H1 (cell line): Measurements from ENCODE around the gene LRRC4C. TPM values are rescaled to one million over a fixed set of nuclear protein-coding genes. Genes with fewer than 3 reads are reported as not detected.

Experiments used
- CTCF ChIA-PET: fragments of 300-600 bp; sonication (Branson Sonifier 250); formaldehyde crosslinking; loops from one replicate; lab custom pipeline; 2021; ENCODE audit not compliant: partially characterized antibody; lab: Charles Lee
- POLR2A ChIA-PET: fragments of 300-600 bp; sonication (Branson Sonifier 250); formaldehyde crosslinking; loops from one replicate; lab custom pipeline; 2021; ENCODE audit warnings: inconsistent platforms; ENCODE audit not compliant: partially characterized antibody; lab: Charles Lee
- DNase-seq, 2 experiments: peaks; one replicate each; pipeline versions ENCODE4 v3.0.0 to v3.0.0-alpha.2; 2010 to 2022; ENCODE audit warnings: low spot score in 2 of 2, low read depth in 1 of 2, mixed read lengths in 1 of 2
- FAIRE-seq: peaks from 2 replicates; lab custom pipeline; 2011; peaks lifted over from hg19 to GRCh38; lab: Jason Lieb, UNC
- H2AFZ ChIP-seq: 2 replicates; pipeline ENCODE4 v1.8.1; 2012; ENCODE audit warnings: low read length, inconsistent platforms
- H2AK5ac ChIP-seq: 2 replicates; pipeline ENCODE4 v1.6.1; 2013; ENCODE audit warnings: low read depth, low read length
- H2BK120ac ChIP-seq: replicated peaks from 2 replicates; pipeline ENCODE3; 2013; ENCODE audit warnings: low read depth, low read length, inconsistent platforms
- H2BK12ac ChIP-seq: 2 replicates; pipeline ENCODE4 v1.6.1; 2013; ENCODE audit warnings: low read depth, low read length
- H2BK15ac ChIP-seq: 2 replicates; pipeline ENCODE4 v1.6.1; 2013; ENCODE audit warnings: low read length
- H2BK20ac ChIP-seq: 2 replicates; pipeline ENCODE4 v1.6.1; 2013; ENCODE audit warnings: low read length
- H2BK5ac ChIP-seq: 2 replicates; pipeline ENCODE4 v1.6.1; 2013; ENCODE audit warnings: low read depth, low read length
- H3K14ac ChIP-seq: 2 replicates; pipeline ENCODE4 v1.6.1; 2013; ENCODE audit warnings: inconsistent platforms; ENCODE audit not compliant: insufficient read length
- H3K18ac ChIP-seq: 2 replicates; pipeline ENCODE4 v1.6.1; 2013; ENCODE audit warnings: low read length; ENCODE audit errors: extremely low read depth
- H3K23ac ChIP-seq: 2 replicates; pipeline ENCODE4 v1.6.1; 2013; ENCODE audit warnings: inconsistent platforms; ENCODE audit not compliant: insufficient read length
- H3K23me2 ChIP-seq: 2 replicates; pipeline ENCODE4 v1.6.1; 2013; ENCODE audit warnings: low read depth, low read length
- H3K27ac ChIP-seq: 2 replicates; pipeline ENCODE4 v1.6.1; 2011; ENCODE audit warnings: low read depth, low read length, inconsistent platforms
- H3K27me3 ChIP-seq, 4 experiments: replicated peaks in 1 of 4; 1 replicate in 1 of 4; 2 replicates in 3 of 4; pipeline versions ENCODE4 v1.6.1 to v1.8.1; 2011 to 2013; ENCODE audit warnings: low read length in 3 of 4, mild to moderate bottlenecking in 3 of 4, inconsistent platforms in 2 of 4, mixed read lengths in 2 of 4, moderate library complexity in 1 of 4; ENCODE audit not compliant: control insufficient read depth in 3 of 4, insufficient read depth in 3 of 4; ENCODE audit errors: extremely low read depth in 1 of 4
- H3K36me3 ChIP-seq, 4 experiments: 2 replicates each; pipeline versions ENCODE4 v1.6.1 to v1.8.1; 2011 to 2013; ENCODE audit warnings: mild to moderate bottlenecking in 4 of 4, low read length in 3 of 4, moderate library complexity in 2 of 4, control low read depth in 1 of 4, inconsistent platforms in 1 of 4; ENCODE audit not compliant: insufficient read depth in 4 of 4, control insufficient read depth in 2 of 4
- H3K4ac ChIP-seq: replicated peaks from 2 replicates; pipeline ENCODE3; 2013; ENCODE audit warnings: low read length, low read depth, mixed read lengths, inconsistent platforms; ENCODE audit not compliant: insufficient read length
- H3K4me1 ChIP-seq, 4 experiments: replicated peaks in 1 of 4; 1 replicate in 1 of 4; 2 replicates in 3 of 4; pipeline versions ENCODE4 v1.6.1 to v1.8.1; 2011 to 2013; ENCODE audit warnings: low read length in 3 of 4, inconsistent platforms in 2 of 4, mixed read lengths in 1 of 4; ENCODE audit not compliant: insufficient read depth in 4 of 4, control insufficient read depth in 3 of 4
- H3K4me2 ChIP-seq, 2 experiments: 2 replicates each; pipeline versions ENCODE4 v1.6.1 to v1.8.1; 2011 to 2013; ENCODE audit warnings: low read depth in 2 of 2, low read length in 2 of 2, control low read depth in 1 of 2, inconsistent platforms in 1 of 2, mild to moderate bottlenecking in 1 of 2; ENCODE audit not compliant: insufficient read depth in 1 of 2
- H3K4me3 ChIP-seq, 4 experiments: fragments of 200-600, 300-600 bp in 1 of 4; sonication (generic), shearing (Covaris generic), sonication (Bioruptor Twin) in 1 of 4; 2 replicates each; pipeline versions ENCODE4 v1.5.1 to v1.8.1; 2011 to 2016; ENCODE audit warnings: low read length in 4 of 4, low read depth in 3 of 4, control low read depth in 2 of 4, inconsistent platforms in 2 of 4, mild to moderate bottlenecking in 2 of 4, mixed read lengths in 1 of 4, moderate library complexity in 1 of 4; ENCODE audit not compliant: insufficient read depth in 2 of 4; ENCODE audit errors: extremely low read depth in 1 of 4
- H3K56ac ChIP-seq: replicated peaks from 2 replicates; pipeline ENCODE3; 2013; ENCODE audit warnings: low read depth, mild to moderate bottlenecking, mixed read lengths, low read length, inconsistent platforms; ENCODE audit not compliant: insufficient read length
- H3K79me1 ChIP-seq: 2 replicates; pipeline ENCODE4 v1.6.1; 2013; ENCODE audit warnings: low read depth, low read length, control low read depth
- H3K79me2 ChIP-seq, 2 experiments: 2 replicates each; pipeline versions ENCODE4 v1.6.1 to v1.8.1; 2012 to 2013; ENCODE audit warnings: low read length in 2 of 2, mild to moderate bottlenecking in 2 of 2, inconsistent platforms in 1 of 2; ENCODE audit not compliant: insufficient read depth in 2 of 2, control insufficient read depth in 1 of 2
- H3K9ac ChIP-seq, 4 experiments: replicated peaks in 1 of 4; 1 replicate in 1 of 4; 2 replicates in 3 of 4; pipeline versions ENCODE4 v1.6.1 to v1.8.1; 2011 to 2013; ENCODE audit warnings: low read depth in 3 of 4, low read length in 3 of 4, control low read depth in 2 of 4, mild to moderate bottlenecking in 2 of 4, moderate library complexity in 2 of 4, inconsistent platforms in 1 of 4; ENCODE audit errors: extremely low read depth in 1 of 4
- H3K9me3 ChIP-seq, 2 experiments: 2 replicates each; pipeline versions ENCODE4 v1.6.1 to v1.8.1; 2012 to 2013; ENCODE audit warnings: mild to moderate bottlenecking in 2 of 2, moderate library complexity in 2 of 2, control low read depth in 1 of 2, inconsistent platforms in 1 of 2, low read depth in 1 of 2, low read length in 1 of 2, mixed read lengths in 1 of 2; ENCODE audit not compliant: insufficient read depth in 2 of 2
- H4K20me1 ChIP-seq, 2 experiments: replicated peaks in 1 of 2; 2 replicates each; pipeline versions ENCODE3 to v1.8.1; 2011 to 2013; ENCODE audit warnings: inconsistent platforms in 2 of 2, low read length in 2 of 2, mild to moderate bottlenecking in 1 of 2; ENCODE audit not compliant: insufficient read depth in 2 of 2, control insufficient read depth in 1 of 2
- H4K5ac ChIP-seq: 2 replicates; pipeline ENCODE4 v1.6.1; 2013; ENCODE audit warnings: low read length, low read depth, mixed read lengths, inconsistent platforms; ENCODE audit not compliant: insufficient read length
- H4K8ac ChIP-seq: 2 replicates; pipeline ENCODE4 v1.8.0; 2013; ENCODE audit warnings: mild to moderate bottlenecking, moderate library complexity, low read length, inconsistent platforms; ENCODE audit not compliant: insufficient read depth; ENCODE audit errors: extremely low read depth
- H4K91ac ChIP-seq: replicated peaks from 2 replicates; pipeline ENCODE3; 2013; ENCODE audit warnings: low read length, mixed read lengths, inconsistent platforms; ENCODE audit not compliant: insufficient read length
- CHD2 ChIP-seq: IDR thresholded peaks from 2 replicates; pipeline ENCODE4 v1.6.1; 2012; ENCODE audit warnings: low read length, improper control_type of control experiment
- EP300 ChIP-seq, 2 experiments: IDR thresholded peaks; 1 replicate in 1 of 2; 2 replicates in 1 of 2; pipeline ENCODE4 v1.6.1; 2011 to 2012; ENCODE audit warnings: low read depth in 2 of 2, low read length in 2 of 2, mild to moderate bottlenecking in 2 of 2, borderline replicate concordance in 1 of 2, inconsistent platforms in 1 of 2, moderate library complexity in 1 of 2
- POU5F1 ChIP-seq: IDR thresholded peaks from 2 replicates; pipeline ENCODE4 v1.6.1; 2011; ENCODE audit warnings: low read depth, mild to moderate bottlenecking, low read length, moderate library complexity
- RNF2 ChIP-seq: fragments of 200-900, 300-1000 bp; sonication (generic); IDR thresholded peaks from 2 replicates; pipeline ENCODE4 v1.7.1; 2016; ENCODE audit warnings: borderline replicate concordance, low read depth, mild to moderate bottlenecking, antibody characterized with exemption, low read length; ENCODE audit not compliant: poor library complexity, severe bottlenecking; ENCODE audit errors: missing control alignments
- polyA plus RNA-seq, 7 experiments: library from polyadenylated mRNA; depleted of rRNA in 3 of 7; stranded (reverse) in 5 of 7; unstranded in 2 of 7; fragments of >200 nt in 5 of 7; fragments of 200-250 nt in 2 of 7; gene quantifications; 1 replicate in 5 of 7; 2 replicates in 1 of 7; 4 replicates in 1 of 7; pipeline versions ENCODE4 v1.2.1 to v1.2.3, GENCODE V29; 2011 to 2013; ENCODE audit warnings: missing spikeins in 2 of 7, mixed read lengths in 2 of 7
- total RNA-seq: library from RNA; stranded (reverse); fragmentation: NEBNext Ultra II Directional; extraction: Animal tissue kit (Norgen Biotek cat#: 25700); gene quantifications from 2 replicates; pipeline ENCODE4 v1.2.1, GENCODE V29; 2021

Gene LRRC4C
- total and polyA plus RNA-seq, 2 of the 8 experiments (the other 6 are each of a cell fraction or from before 2014, with no cell fraction given), result 0.23 to 2.2 TPM

- CTCF ChIA-PET, result interaction anchor here (1.0 kb wide), 1 partner anchor 54 kb away, joined by 3 read pairs; no protein-coding TSS in a partner anchor
Measured at GRCh38 chr11:41005986-41006385, 453.5 kb downstream of the LRRC4C start.

More at GRCh38 chr11:41005986-41006385, 453.5 kb downstream of the LRRC4C start:
- Histone ChIP-seq H2BK120ac (no peak overlapping the region), H3K4me3 (no peak overlapping the region), H3K36me3 (no peaks in the 10 kb centered on the region), H4K5ac (no peak overlapping the region), H3K23ac (no peak overlapping the region), H3K9ac (no peak overlapping the region), H3K4ac (no peak overlapping the region), H3K14ac (no peak overlapping the region), H3K4me1 (no peaks in the 10 kb centered on the region), H4K8ac (no peak overlapping the region), H2AFZ (no peak overlapping the region), H3K18ac (no peak overlapping the region), H2BK5ac (no peak overlapping the region), H4K20me1 (no peaks in the 10 kb centered on the region), H3K27me3 (peaks cover 0 to 1% (median 0%) of the 10 kb centered on the region in 4 experiments; a peak in 1 of 7 replicates), H4K91ac (no peak overlapping the region), H2BK15ac (no peak overlapping the region), H2BK20ac (no peak overlapping the region), H2BK12ac (no peak overlapping the region), H3K9me3 (no peaks in the 10 kb centered on the region), H3K79me2 (no peaks in the 10 kb centered on the region), H3K27ac (no peak overlapping the region), H3K4me2 (no peak overlapping the region), H3K23me2 (no peaks in the 10 kb centered on the region; the same call in 1 of the 2 replicates), H3K79me1 (no peaks in the 10 kb centered on the region), H2AK5ac (no peak overlapping the region), H3K56ac (no peak overlapping the region)
- POLR2A ChIA-PET, result no interaction called here
- no peak for DNase-seq
- FAIRE-seq, result no peak
- TF ChIP-seq EP300 (IDR thresholded peaks at IDR 0.05; ENCODE audit: borderline replicate concordance in 1 of 2, low read depth in 2 of 2, low read length in 2 of 2) (no peak), POU5F1 (no peak), RNF2 (no peak), CHD2 (no peak)
